Activated T-cell treated with anti-CD3 and anti-CD28 coated beads, Interleukin-2, amount 50 U/mL, for 48 hours (primary cell): ENCODE measurements around the gene TRIM46.
"Not testable (repeated sequence)": the region's sequence is repeated elsewhere in the genome, so short reads cannot be mapped to it uniquely, and the experiment has no call there.

Source experiments
- DNase-seq, 2 experiments: peaks; one replicate each; pipeline ENCODE4 v3.0.0-alpha.2; 2020

Gene TRIM46

GRCh38 chr1:155207806-155208540 is 34.3 kb downstream of the TRIM46 start, which contains the start of gene THBS3:
Gene THBS3 (minus strand): TSS chr1:155207897. CDS start chr1:155207876, 21 bp downstream.
- DNase-seq = no peak

GRCh38 chr1:155208541-155209311 is 35.1 kb downstream of the TRIM46 start, which contains the start of gene MTX1:
Gene MTX1 (plus strand): TSS chr1:155208695. CDS start chr1:155208805, 110 bp downstream.
- peak; percentile 90 to 91 for DNase-seq

- no peak for DNase-seq
These were observed 35.7 kb downstream of the TRIM46 start for GRCh38 chr1:155209312-155209721.

GRCh38 chr1:155210314-155211104 is 36.9 kb downstream of the TRIM46 start:
- no peak for DNase-seq

- not testable (repeated sequence) for DNase-seq
These were observed 37.9 kb downstream of the TRIM46 start for GRCh38 chr1:155211381-155212050.

- DNase-seq = not testable (repeated sequence)
These were observed 38.4 kb downstream of the TRIM46 start for GRCh38 chr1:155212051-155212440.

GRCh38 chr1:155214702-155215101 is 41.1 kb downstream of the TRIM46 start:
- DNase-seq = not testable (repeated sequence)

GRCh38 chr1:155218854-155219591 is 45.4 kb downstream of the TRIM46 start:
- DNase-seq = peak in 1 of 2 experiments; percentile 63

GRCh38 chr1:155219592-155220031 is 46.0 kb downstream of the TRIM46 start:
- peak in 1 of 2 experiments; percentile 55 for DNase-seq

GRCh38 chr1:155220211-155220965 is 46.7 kb downstream of the TRIM46 start:
- DNase-seq = not testable (repeated sequence)

- no peak for DNase-seq
These were observed 49.4 kb downstream of the TRIM46 start for GRCh38 chr1:155223047-155223446.

- DNase-seq = not testable (repeated sequence)
These were observed 51.7 kb downstream of the TRIM46 start for GRCh38 chr1:155225404-155225759.

- peak in 1 of 2 experiments; percentile 96 for DNase-seq
These were observed 52.7 kb downstream of the TRIM46 start for GRCh38 chr1:155226188-155226909.

GRCh38 chr1:155226910-155227260 is 53.2 kb downstream of the TRIM46 start:
- peak in 1 of 2 experiments; percentile 96 for DNase-seq

- peak; percentile 100 for DNase-seq
These were observed 53.8 kb downstream of the TRIM46 start for GRCh38 chr1:155227261-155228095.

- DNase-seq = no peak
These were observed 54.4 kb downstream of the TRIM46 start for GRCh38 chr1:155228096-155228427.

GRCh38 chr1:155231302-155231701 is 57.7 kb downstream of the TRIM46 start:
- not testable (repeated sequence) for DNase-seq

- not testable (repeated sequence) for DNase-seq
These were observed 58.6 kb downstream of the TRIM46 start for GRCh38 chr1:155232001-155232978.
